Natural killer cell (primary cell): ENCODE measurements around the gene RACK1. TPM values are rescaled to one million over a fixed set of nuclear protein-coding genes. Genes with fewer than 3 reads are reported as not detected.
"Not testable (repeated sequence)": the region's sequence is repeated elsewhere in the genome, so short reads cannot be mapped to it uniquely, and the experiment has no call there.

ENCODE experiments used
- ATAC-seq, 3 donors: fragments of 150-1000 bp in 2 of 3; fragments of 200-7000 bp in 1 of 3; cut with Tn5 transposase; 1 replicate in 1 of 3; 2 replicates in 2 of 3; pipeline ENCODE4 v1.10.0; 2021; ENCODE audit warnings: mild to moderate bottlenecking in 2 of 3, moderate library complexity in 2 of 3
- DNase-seq, 2 donors: peaks; one replicate each; pipeline versions ENCODE4 v3.0.0 to v3.0.0-alpha.2; 2013 to 2021; ENCODE audit warnings: mixed read lengths in 1 of 2
- H3K27ac ChIP-seq: one replicate; pipeline ENCODE4 v1.5.1; 2013; ENCODE audit warnings: mild to moderate bottlenecking, low read length
- H3K27me3 ChIP-seq: one replicate; pipeline ENCODE4 v1.6.1; 2013; ENCODE audit warnings: low read length; ENCODE audit not compliant: control insufficient read depth, insufficient read depth
- H3K36me3 ChIP-seq: one replicate; pipeline ENCODE4 v1.6.1; 2013; ENCODE audit warnings: low read length; ENCODE audit not compliant: control insufficient read depth, insufficient read depth
- H3K4me1 ChIP-seq: one replicate; pipeline ENCODE4 v1.6.1; 2013; ENCODE audit warnings: low read length; ENCODE audit not compliant: control insufficient read depth, insufficient read depth
- H3K4me3 ChIP-seq: one replicate; pipeline ENCODE4 v1.5.1; 2013; ENCODE audit warnings: low read length
- H3K9me3 ChIP-seq: one replicate; pipeline ENCODE4 v1.6.1; 2013; ENCODE audit warnings: low read length; ENCODE audit not compliant: control insufficient read depth, insufficient read depth
- H3K27ac Mint-ChIP-seq, 2 donors: one replicate each; pipeline ENCODE4 v1.8.0; 2022; ENCODE audit warnings: mild to moderate bottlenecking in 2 of 2, mixed read lengths in 2 of 2, moderate library complexity in 1 of 2
- H3K27me3 Mint-ChIP-seq, 2 donors: one replicate each; pipeline ENCODE4 v1.8.0; 2022; ENCODE audit warnings: low read depth in 2 of 2, mixed read lengths in 2 of 2
- H3K36me3 Mint-ChIP-seq: one replicate; pipeline ENCODE4 v1.8.0; 2022; ENCODE audit warnings: mixed read lengths
- H3K4me1 Mint-ChIP-seq, 2 donors: one replicate each; pipeline ENCODE4 v1.8.0; 2022; ENCODE audit warnings: mixed read lengths in 2 of 2
- H3K4me3 Mint-ChIP-seq: one replicate; pipeline ENCODE4 v1.8.0; 2022; ENCODE audit warnings: mild to moderate bottlenecking, moderate library complexity, mixed read lengths
- H3K9me3 Mint-ChIP-seq, 2 donors: one replicate each; pipeline ENCODE4 v1.8.0; 2022; ENCODE audit warnings: mixed read lengths in 2 of 2
- CTCF ChIP-seq: fragments of 200-600 bp; IDR thresholded peaks from one replicate; pipeline ENCODE4 v1.8.0; 2022; ENCODE audit warnings: antibody characterized with exemption
- WGBS: methylation state at CpG from one replicate; pipeline ENCODE4 v1.1.7; 2013; ENCODE audit warnings: missing lambda C conversion rate; ENCODE audit not compliant: insufficient coverage; 5-methylcytosine and 5-hydroxymethylcytosine counted together
- intact Hi-C: fragments of 100-400 bp; cut with micrococcal nuclease; formaldehyde crosslinking; loops from one replicate; pipeline ENCODE4 v1.14.2; 2022
- total RNA-seq, 4 donors: library from RNA; stranded (reverse); fragments of 120-200 nt in 1 of 4; gene quantifications; one replicate each; pipeline versions ENCODE4 v1.2.3 to v1.2.4, GENCODE V29; 2013 to 2022

Gene RACK1
- total RNA-seq, 3 donors from 2014 or later (not counting 1 experiment from before 2014, with no cell fraction given) = 1,089 to 1,233 (median 1,138) TPM

- intact Hi-C loops = no loop called here
- H3K27me3 Mint-ChIP-seq = no peaks in the 10 kb centered on the region
- ATAC-seq (no peak), DNase-seq (no peak)
- no peak overlapping the region for H3K27ac Mint-ChIP-seq
- TF ChIP-seq CTCF = no peak
- H3K36me3 ChIP-seq = no peaks in the 10 kb centered on the region
- no peak overlapping the region for H3K27ac ChIP-seq
- no peaks in the 10 kb centered on the region for H3K36me3 Mint-ChIP-seq
- no peaks in the 10 kb centered on the region for H3K9me3 Mint-ChIP-seq
- no peak overlapping the region for H3K4me3 Mint-ChIP-seq
- H3K4me3 ChIP-seq = no peak overlapping the region
- WGBS = 87% methylated on average over 13 of the region's 13 CpGs
- no peaks in the 10 kb centered on the region for H3K9me3 ChIP-seq
- H3K27me3 ChIP-seq = no peaks in the 10 kb centered on the region
- H3K4me1 Mint-ChIP-seq = no peaks in the 10 kb centered on the region
- H3K4me1 ChIP-seq = no peaks in the 10 kb centered on the region
These were observed 39.6 kb upstream of the RACK1 start for GRCh38 chr5:181283347-181283746.

- Mint-ChIP-seq H3K27ac (no peak overlapping the region), H3K4me3 (no peak overlapping the region), H3K4me1 (no peaks in the 10 kb centered on the region), H3K27me3 (no peaks in the 10 kb centered on the region), H3K9me3 (no peaks in the 10 kb centered on the region), H3K36me3 (no peaks in the 10 kb centered on the region)
- Histone ChIP-seq H3K9me3 (no peaks in the 10 kb centered on the region), H3K27ac (no peak overlapping the region), H3K27me3 (no peaks in the 10 kb centered on the region), H3K36me3 (no peaks in the 10 kb centered on the region), H3K4me3 (no peak overlapping the region), H3K4me1 (no peaks in the 10 kb centered on the region)
- TF ChIP-seq CTCF = no peak
- DNase-seq = no peak
- WGBS = 98% methylated on average over 5 of the region's 7 CpGs
- no peak for ATAC-seq
- intact Hi-C loops = no loop called here
These were observed 39.2 kb upstream of the RACK1 start for GRCh38 chr5:181282874-181283273.

GRCh38 chr5:181282415-181282814 is 38.7 kb upstream of the RACK1 start:
- H3K4me1 ChIP-seq, H3K9me3 Mint-ChIP-seq, H3K27ac Mint-ChIP-seq, H3K4me3 ChIP-seq, DNase-seq, H3K27me3 Mint-ChIP-seq, H3K27me3 ChIP-seq, H3K4me1 Mint-ChIP-seq, intact Hi-C loops, H3K36me3 Mint-ChIP-seq, H3K9me3 ChIP-seq, H3K4me3 Mint-ChIP-seq, ATAC-seq, H3K27ac ChIP-seq, H3K36me3 ChIP-seq: not testable (repeated sequence)
- 86% methylated on average over 14 of the region's 16 CpGs for WGBS

- no peak overlapping the region for H3K27ac ChIP-seq
- H3K4me3 ChIP-seq = no peak overlapping the region
- no peaks in the 10 kb centered on the region for H3K36me3 ChIP-seq
- TF ChIP-seq CTCF = no peak
- WGBS = 92% methylated on average over 18 of the region's 18 CpGs
- H3K27ac Mint-ChIP-seq = no peak overlapping the region
- intact Hi-C loops = no loop called here
- no peak overlapping the region for H3K4me3 Mint-ChIP-seq
- H3K9me3 Mint-ChIP-seq = no peaks in the 10 kb centered on the region
- ATAC-seq (no peak), DNase-seq (no peak)
- no peaks in the 10 kb centered on the region for H3K4me1 ChIP-seq
- H3K36me3 Mint-ChIP-seq = no peaks in the 10 kb centered on the region
- H3K4me1 Mint-ChIP-seq = no peaks in the 10 kb centered on the region
- no peaks in the 10 kb centered on the region for H3K9me3 ChIP-seq
- no peaks in the 10 kb centered on the region for H3K27me3 ChIP-seq
- no peaks in the 10 kb centered on the region for H3K27me3 Mint-ChIP-seq
These were observed 38.2 kb upstream of the RACK1 start for GRCh38 chr5:181281984-181282316.
